Mesendoderm (in vitro differentiated cells): ENCODE measurements around the gene APAF1.
"Not testable (repeated sequence)": the region's sequence is repeated elsewhere in the genome, so short reads cannot be mapped to it uniquely, and the experiment has no call there.

ENCODE experiments used
- DNase-seq: peaks from one replicate; pipeline ENCODE4 v3.0.0; 2013
- H2AK5ac ChIP-seq: 2 replicates; pipeline ENCODE4 v1.6.1; 2013; ENCODE audit warnings: low read length, inconsistent platforms
- H2BK120ac ChIP-seq: 2 replicates; pipeline ENCODE4 v1.6.1; 2013; ENCODE audit warnings: low read depth, mild to moderate bottlenecking, low read length, moderate library complexity, mixed read lengths
- H2BK15ac ChIP-seq: replicated peaks from 2 replicates; pipeline ENCODE4 v1.6.1; 2013; ENCODE audit warnings: low read depth, mild to moderate bottlenecking, moderate library complexity
- H2BK5ac ChIP-seq: 2 replicates; pipeline ENCODE4 v1.6.1; 2013; ENCODE audit warnings: low read length, inconsistent platforms
- H3K18ac ChIP-seq: 2 replicates; pipeline ENCODE4 v1.6.1; 2013; ENCODE audit warnings: mild to moderate bottlenecking, low read length, mixed read lengths
- H3K23ac ChIP-seq: one replicate; pipeline ENCODE4 v1.6.1; 2013; ENCODE audit warnings: low read length
- H3K27ac ChIP-seq: 2 replicates; pipeline ENCODE4 v1.5.1; 2013; ENCODE audit warnings: low read depth, mild to moderate bottlenecking, inconsistent platforms, low read length, moderate library complexity
- H3K27me3 ChIP-seq: 2 replicates; pipeline ENCODE4 v1.6.1; 2013; ENCODE audit warnings: low read length, control low read depth, mild to moderate bottlenecking, inconsistent platforms; ENCODE audit not compliant: insufficient read depth, poor library complexity
- H3K36me3 ChIP-seq: 2 replicates; pipeline ENCODE4 v1.6.1; 2013; ENCODE audit warnings: low read length, inconsistent platforms; ENCODE audit not compliant: control insufficient read depth, insufficient read depth
- H3K4ac ChIP-seq: one replicate; pipeline ENCODE4 v1.6.1; 2013; ENCODE audit warnings: low read depth, mild to moderate bottlenecking, low read length, moderate library complexity
- H3K4me1 ChIP-seq: 2 replicates; pipeline ENCODE4 v1.6.1; 2013; ENCODE audit warnings: low read depth, low read length, inconsistent platforms; ENCODE audit not compliant: control insufficient read depth
- H3K4me2 ChIP-seq: 2 replicates; pipeline ENCODE4 v1.6.1; 2013; ENCODE audit warnings: low read length
- H3K4me3 ChIP-seq: 2 replicates; pipeline ENCODE4 v1.5.1; 2013; ENCODE audit warnings: mild to moderate bottlenecking, low read length
- H3K56ac ChIP-seq: one replicate; pipeline ENCODE4 v1.6.1; 2013; ENCODE audit warnings: low read length
- H3K79me1 ChIP-seq: 2 replicates; pipeline ENCODE4 v1.6.1; 2013; ENCODE audit warnings: low read length, inconsistent platforms
- H3K79me2 ChIP-seq: 2 replicates; pipeline ENCODE4 v1.6.1; 2013; ENCODE audit warnings: mild to moderate bottlenecking, low read length; ENCODE audit not compliant: control insufficient read depth, insufficient read depth
- H3K9ac ChIP-seq: 2 replicates; pipeline ENCODE4 v1.6.1; 2013; ENCODE audit warnings: low read length, inconsistent platforms
- H4K5ac ChIP-seq: one replicate; pipeline ENCODE4 v1.6.1; 2013; ENCODE audit warnings: low read length
- H4K8ac ChIP-seq: one replicate; pipeline ENCODE4 v1.6.1; 2013; ENCODE audit warnings: low read depth, mild to moderate bottlenecking, control low read depth, low read length, moderate library complexity
- WGBS: extraction: QIAGEN DNeasy Blood & Tissue Kit; methylation state at CpG from one replicate; pipeline ENCODE4 v1.1.7; 2013; ENCODE audit warnings: low lambda C conversion rate, missing lambda C conversion rate; ENCODE audit not compliant: insufficient coverage; ENCODE audit errors: extremely low coverage; 5-methylcytosine and 5-hydroxymethylcytosine counted together

Gene APAF1

DNA sequence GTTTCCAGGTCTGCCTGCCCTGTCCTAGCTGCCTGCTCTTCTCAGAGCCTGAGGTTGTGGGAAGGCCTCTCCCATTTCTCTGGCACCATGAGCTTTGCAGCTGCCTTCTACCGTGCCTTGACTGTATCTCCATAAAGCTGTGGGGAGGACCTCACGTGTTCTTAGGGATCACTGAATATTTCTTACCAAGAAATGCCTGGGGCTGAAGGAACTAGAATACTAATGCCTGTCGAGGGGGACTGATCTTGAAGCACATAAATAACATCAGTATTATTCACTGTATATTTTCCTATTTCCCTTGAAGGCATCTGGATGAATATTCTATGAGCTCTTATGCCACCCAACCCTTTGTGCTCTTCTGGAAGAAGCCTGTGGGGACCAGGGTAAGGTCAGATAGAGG lies 103.4 kb downstream of the APAF1 start:
- no peak overlapping the region for H3K4me2 ChIP-seq
- no peak for DNase-seq
- no peak overlapping the region for H3K27ac ChIP-seq
- H3K9ac ChIP-seq = no peak overlapping the region
- H2BK5ac ChIP-seq = no peak overlapping the region
- H3K36me3 ChIP-seq = no peaks in the 10 kb centered on the region
- H3K79me2 ChIP-seq = no peaks in the 10 kb centered on the region
- no peak overlapping the region for H3K18ac ChIP-seq
- no peak overlapping the region for H4K8ac ChIP-seq
- no peak overlapping the region for H3K4me3 ChIP-seq
- H3K23ac ChIP-seq = no peak overlapping the region
- H3K27me3 ChIP-seq = no peaks in the 10 kb centered on the region
- no peak overlapping the region for H2BK15ac ChIP-seq
- no peak overlapping the region for H3K4ac ChIP-seq
- H3K79me1 ChIP-seq = no peaks in the 10 kb centered on the region
- no CpG with 5 or more reads among the region's 3 CpGs for WGBS
- no peak overlapping the region for H3K56ac ChIP-seq
- H2BK120ac ChIP-seq = no peak overlapping the region
- H2AK5ac ChIP-seq = no peak overlapping the region
- no peak overlapping the region for H4K5ac ChIP-seq
- H3K4me1 ChIP-seq = peaks cover 18% of the 10 kb centered on the region

DNA sequence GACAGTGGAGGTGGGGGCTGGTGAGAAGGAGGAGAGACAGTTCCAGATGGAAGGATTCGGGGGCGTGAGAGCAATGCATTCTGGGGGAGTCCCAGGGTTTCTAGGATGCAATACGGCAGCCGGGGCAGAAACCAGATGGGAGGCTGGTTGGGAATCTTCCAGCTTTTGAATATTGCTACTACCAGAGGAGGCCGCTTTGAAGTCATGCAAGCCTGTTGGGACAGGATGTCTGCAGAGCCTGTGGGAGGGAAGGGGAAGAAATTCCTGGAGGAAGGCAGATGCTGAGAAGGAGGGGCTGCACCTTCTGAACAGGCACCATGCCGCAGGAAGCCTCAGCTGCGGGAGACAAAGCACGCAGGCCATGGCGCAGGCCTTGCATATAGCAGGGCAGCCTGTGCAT lies 105.4 kb downstream of the APAF1 start:
- Histone ChIP-seq H3K79me1 (no peaks in the 10 kb centered on the region), H3K9ac (no peak overlapping the region), H3K4me1 (peaks cover 22% of the 10 kb centered on the region), H2BK5ac (no peak overlapping the region), H3K56ac (peak overlapping the region; percentile 69), H4K8ac (no peak overlapping the region), H3K4me3 (no peak overlapping the region), H2AK5ac (peak overlapping the region; percentile 60), H2BK15ac (no peak overlapping the region), H2BK120ac (no peak overlapping the region), H3K27ac (no peak overlapping the region), H3K79me2 (no peaks in the 10 kb centered on the region), H3K23ac (no peak overlapping the region), H3K36me3 (no peaks in the 10 kb centered on the region), H3K4me2 (no peak overlapping the region), H4K5ac (no peak overlapping the region), H3K18ac (no peak overlapping the region), H3K4ac (no peak overlapping the region), H3K27me3 (no peaks in the 10 kb centered on the region)
- no CpG with 5 or more reads among the region's 9 CpGs for WGBS
- DNase-seq = peak; percentile 74

DNA sequence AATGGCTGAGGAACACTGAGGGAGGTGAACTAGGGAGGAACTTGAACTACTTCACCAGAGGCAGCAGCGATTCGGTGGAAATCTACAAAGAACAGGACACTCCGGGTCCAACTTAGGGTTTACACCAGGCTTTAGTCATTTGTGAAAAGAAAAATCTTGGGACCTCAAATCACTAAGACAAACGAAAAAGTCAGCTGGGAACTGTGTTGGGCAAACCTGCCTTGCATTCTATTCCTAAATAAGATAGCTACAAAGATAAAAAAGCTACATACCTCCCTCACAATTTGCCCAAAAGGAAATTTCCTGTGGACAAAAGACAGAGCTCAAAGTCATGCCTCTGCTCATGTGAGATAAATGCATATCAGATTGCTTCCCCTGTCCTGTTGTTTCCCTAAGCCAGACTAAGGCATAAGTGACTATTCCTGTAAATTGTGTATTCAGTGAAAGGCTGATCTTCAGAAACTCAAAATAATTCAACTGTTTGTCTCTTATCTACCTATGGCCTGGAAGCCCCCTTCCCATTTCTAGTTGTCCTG lies 106.6 kb downstream of the APAF1 start:
- peak; percentile 90 for DNase-seq
- Histone ChIP-seq H3K18ac (no peak overlapping the region), H3K27ac (peak overlapping the region; percentile 82), H2AK5ac (no peak overlapping the region), H3K4me1 (peaks cover 22% of the 10 kb centered on the region), H2BK15ac (no peak overlapping the region), H3K4me2 (no peak overlapping the region), H2BK120ac (peak overlapping the region; percentile 61), H3K79me2 (no peaks in the 10 kb centered on the region), H4K5ac (peak overlapping the region; percentile 92), H3K36me3 (no peaks in the 10 kb centered on the region), H3K79me1 (no peaks in the 10 kb centered on the region), H3K23ac (no peak overlapping the region), H3K9ac (no peak overlapping the region), H4K8ac (no peak overlapping the region), H2BK5ac (peak overlapping the region; percentile 76), H3K27me3 (no peaks in the 10 kb centered on the region), H3K4me3 (no peak overlapping the region), H3K56ac (peak overlapping the region; percentile 74), H3K4ac (peak overlapping the region; percentile 83)
- no CpG with 5 or more reads among the region's 4 CpGs for WGBS

DNA sequence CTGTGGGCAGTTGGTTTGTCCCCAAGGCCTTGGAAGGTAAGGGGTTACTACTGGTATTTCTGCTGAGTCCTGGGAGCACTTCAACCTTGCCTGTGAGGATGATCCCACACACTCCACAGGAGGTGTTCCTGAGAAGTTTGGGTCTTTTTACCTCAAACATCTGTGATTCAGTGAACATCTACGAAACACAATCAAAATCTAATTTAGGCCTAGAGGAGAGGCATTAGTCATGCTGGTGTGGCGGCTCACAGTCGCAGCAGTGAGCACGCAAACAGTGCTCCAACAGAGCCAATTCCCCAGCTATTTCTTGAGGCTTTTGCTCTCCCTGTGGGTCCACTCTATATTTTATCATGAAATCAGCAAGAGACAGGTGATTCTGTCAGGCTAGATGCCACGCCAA lies 107.6 kb downstream of the APAF1 start:
- no CpG with 5 or more reads among the region's 5 CpGs for WGBS
- Histone ChIP-seq H4K5ac (no peak overlapping the region), H3K4me3 (no peak overlapping the region), H2BK5ac (peak overlapping the region; percentile 86), H3K18ac (no peak overlapping the region), H3K79me1 (no peaks in the 10 kb centered on the region), H3K27ac (peak overlapping the region; percentile 62), H3K27me3 (no peaks in the 10 kb centered on the region), H3K36me3 (no peaks in the 10 kb centered on the region), H3K4ac (peak overlapping the region; percentile 48), H3K4me1 (peaks cover 22% of the 10 kb centered on the region), H2BK15ac (no peak overlapping the region), H4K8ac (no peak overlapping the region), H3K23ac (no peak overlapping the region), H3K79me2 (no peaks in the 10 kb centered on the region), H3K9ac (no peak overlapping the region), H3K56ac (peak overlapping the region; percentile 66), H2BK120ac (no peak overlapping the region), H3K4me2 (no peak overlapping the region), H2AK5ac (peak overlapping the region; percentile 49)
- peak; percentile 32 for DNase-seq

DNA sequence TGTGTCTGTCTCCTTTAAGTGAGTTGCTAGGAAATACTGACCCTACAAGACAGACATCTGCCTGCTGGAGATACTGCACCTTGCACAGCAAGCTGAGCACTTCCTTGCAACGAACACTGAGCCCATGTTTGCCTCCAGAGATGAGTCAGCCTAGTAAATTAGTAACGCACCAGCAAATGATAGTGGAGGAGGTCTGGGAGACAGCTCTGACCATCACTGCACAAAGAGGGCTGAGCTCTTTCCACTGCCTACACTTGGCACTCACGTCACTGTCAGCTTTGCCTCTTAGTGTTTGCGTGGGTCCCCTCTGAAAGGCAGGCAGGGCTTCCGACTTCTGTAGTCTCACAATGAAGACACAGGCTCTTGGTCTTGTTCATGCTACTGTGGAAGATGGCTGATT lies 109.0 kb downstream of the APAF1 start:
- H3K4me2 ChIP-seq = no peak overlapping the region
- no peak overlapping the region for H3K9ac ChIP-seq
- H4K8ac ChIP-seq = no peak overlapping the region
- H3K27me3 ChIP-seq = no peaks in the 10 kb centered on the region
- H3K23ac ChIP-seq = no peak overlapping the region
- H3K79me2 ChIP-seq = no peaks in the 10 kb centered on the region
- no peak overlapping the region for H2BK15ac ChIP-seq
- no peaks in the 10 kb centered on the region for H3K79me1 ChIP-seq
- DNase-seq = peak; percentile 27
- peaks cover 22% of the 10 kb centered on the region for H3K4me1 ChIP-seq
- H2BK120ac ChIP-seq = no peak overlapping the region
- H3K18ac ChIP-seq = no peak overlapping the region
- WGBS = no CpG with 5 or more reads among the region's 5 CpGs
- H3K4ac ChIP-seq = no peak overlapping the region
- H4K5ac ChIP-seq = no peak overlapping the region
- no peaks in the 10 kb centered on the region for H3K36me3 ChIP-seq
- peak overlapping the region; percentile 66 for H2AK5ac ChIP-seq
- H3K27ac ChIP-seq = no peak overlapping the region
- peak overlapping the region; percentile 12 for H3K56ac ChIP-seq
- peak overlapping the region; percentile 27 for H2BK5ac ChIP-seq
- H3K4me3 ChIP-seq = no peak overlapping the region

DNA sequence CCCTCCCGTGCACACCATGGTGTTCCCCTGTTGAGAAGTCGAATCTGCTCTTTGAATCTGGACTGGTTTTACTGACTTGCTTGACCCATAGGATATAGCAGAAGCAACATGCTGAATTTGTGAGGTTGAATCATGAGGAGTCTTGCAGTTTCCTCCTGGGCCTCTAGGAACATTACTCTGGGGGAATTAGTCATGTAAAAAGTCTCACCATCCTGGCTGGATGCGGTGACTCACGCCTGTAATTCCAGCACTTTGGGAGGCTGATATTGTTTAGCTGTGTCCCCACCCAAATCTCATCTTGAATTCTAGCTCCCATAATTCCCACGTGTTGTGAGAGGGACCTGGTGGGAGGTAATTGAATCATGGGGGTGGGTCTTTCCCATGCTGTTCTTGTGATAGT lies 110.8 kb downstream of the APAF1 start:
- H2BK15ac ChIP-seq, H3K79me2 ChIP-seq, H3K23ac ChIP-seq, H2AK5ac ChIP-seq, H3K27ac ChIP-seq, H4K8ac ChIP-seq, H3K36me3 ChIP-seq, H2BK120ac ChIP-seq, H3K27me3 ChIP-seq, H3K56ac ChIP-seq, H3K18ac ChIP-seq, H3K4me3 ChIP-seq, H3K79me1 ChIP-seq, H4K5ac ChIP-seq, H3K4ac ChIP-seq, H3K4me2 ChIP-seq, H2BK5ac ChIP-seq, H3K9ac ChIP-seq: not testable (repeated sequence)
- peak; percentile 45 for DNase-seq
- WGBS = no CpG with 5 or more reads among the region's 5 CpGs
- peaks cover 16% of the 10 kb centered on the region for H3K4me1 ChIP-seq
